GM10847 (cell line): ENCODE data around the gene PNPLA3.

Experiments
- POLR2A ChIP-seq: IDR thresholded peaks from 2 replicates; pipeline ENCODE4 v1.6.1; 2011; ENCODE audit not compliant: insufficient read length; ENCODE audit errors: extremely low read depth

Gene PNPLA3

DNA sequence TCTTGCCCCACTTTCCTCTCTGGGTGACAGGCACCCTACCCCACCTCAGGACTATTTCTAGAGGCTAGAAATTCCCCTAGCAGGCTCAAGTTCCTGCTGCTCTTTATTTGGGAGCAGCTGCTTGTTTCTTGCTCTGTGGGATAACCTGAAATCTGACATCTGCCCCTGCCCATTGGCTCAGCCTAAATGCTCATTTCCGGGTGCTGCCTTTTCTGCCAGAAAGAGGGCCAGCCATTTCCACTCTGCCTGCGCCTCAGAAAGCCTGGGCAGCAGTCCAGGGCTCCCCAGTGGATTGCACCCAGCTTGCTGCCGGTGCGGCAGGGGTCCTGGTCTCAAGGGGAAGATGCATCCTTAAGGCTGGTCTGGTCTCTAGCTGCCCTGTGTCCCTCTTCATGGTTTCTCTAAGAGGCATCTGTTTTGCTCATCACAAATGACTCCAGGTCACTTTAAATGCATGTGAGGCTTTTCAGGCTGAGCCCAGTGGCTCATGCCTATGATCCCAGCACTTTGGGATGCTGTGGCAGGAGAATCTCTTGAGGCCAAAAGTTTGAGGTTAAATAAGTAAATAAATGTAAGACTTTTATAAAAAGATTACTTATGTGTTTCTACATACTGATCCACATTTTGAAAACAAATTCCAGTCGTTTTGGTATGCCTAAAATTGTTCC, 21.5 kb upstream of the PNPLA3 start:
- TF ChIP-seq POLR2A: no peak

GRCh38 chr22:43905681-43906080, 17.9 kb upstream of the PNPLA3 start:
- TF ChIP-seq POLR2A: no peak

DNA sequence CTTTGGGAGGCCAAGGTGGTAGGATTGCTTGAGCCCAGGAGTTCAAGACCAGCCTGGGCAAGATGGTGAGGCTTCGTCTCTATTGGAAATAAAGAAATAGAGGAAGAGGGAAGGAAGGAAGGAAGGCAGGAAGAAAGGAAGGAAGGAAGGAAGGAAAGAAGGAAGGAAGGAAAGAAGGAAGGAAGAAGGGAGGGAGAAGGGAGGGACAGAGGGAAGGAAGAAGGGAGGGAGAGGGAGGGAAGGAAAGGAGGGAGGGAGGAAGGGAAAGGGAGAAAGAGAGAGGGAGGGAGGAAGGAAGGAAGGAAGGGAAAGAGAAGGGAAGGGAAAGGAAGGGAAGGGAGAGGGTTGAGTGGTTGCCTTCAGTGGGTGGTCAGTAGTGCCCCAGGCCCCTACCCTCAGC, 13.9 kb upstream of the PNPLA3 start:
- no peak for TF ChIP-seq POLR2A

DNA sequence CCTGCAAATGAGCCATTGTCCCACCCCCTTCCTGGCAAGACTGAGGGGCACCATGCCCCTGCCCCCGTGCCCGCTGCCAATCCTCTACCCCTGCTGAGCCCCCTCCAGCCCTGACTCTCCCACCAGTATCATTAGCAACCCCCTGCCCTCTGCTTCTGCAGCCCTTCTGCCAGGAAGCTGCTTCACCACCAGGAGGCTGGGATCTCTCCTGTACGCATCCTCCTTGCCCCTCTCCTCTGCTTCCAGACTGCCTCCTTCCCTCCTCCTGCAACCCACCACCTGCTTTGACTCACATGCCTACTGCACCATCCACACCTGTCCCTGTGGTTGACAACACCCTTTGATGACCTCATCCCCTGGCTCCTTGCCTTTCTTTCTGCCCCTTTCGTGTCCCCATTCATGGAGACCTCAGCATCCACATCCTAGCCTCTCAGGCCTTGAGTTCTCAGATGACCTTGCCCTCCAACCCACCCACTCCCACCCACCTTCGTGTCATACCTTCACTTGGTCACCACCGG, 13.4 kb upstream of the PNPLA3 start:
- TF ChIP-seq POLR2A: no peak

GRCh38 chr22:43911351-43911750, 12.3 kb upstream of the PNPLA3 start:
- no peak for TF ChIP-seq POLR2A

DNA sequence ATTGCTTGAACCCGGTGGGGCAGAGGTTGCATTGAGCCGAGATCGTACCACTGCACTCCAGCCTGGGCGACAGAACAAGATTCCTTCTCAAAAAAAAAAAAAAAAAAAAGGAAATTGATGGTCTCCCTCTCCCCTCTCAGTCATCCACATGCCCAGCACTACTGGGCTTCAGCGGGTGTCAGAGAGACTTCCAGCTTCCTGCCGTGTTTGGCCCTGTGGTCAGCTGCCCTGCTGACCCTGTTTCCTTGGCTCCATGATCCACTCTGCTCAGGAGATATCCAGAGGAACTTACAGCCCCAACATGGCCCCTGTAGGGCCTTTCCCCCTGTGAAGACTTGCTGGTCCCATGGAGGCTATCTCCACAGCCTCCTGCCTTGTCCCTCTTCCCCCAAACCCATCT, 6.1 kb upstream of the PNPLA3 start:
- TF ChIP-seq POLR2A: no peak

GRCh38 chr22:43919106-43919973, 4.3 kb upstream of the PNPLA3 start:
- no peak for TF ChIP-seq POLR2A

- TF ChIP-seq POLR2A: no peak
These were observed 2.2 kb upstream of the PNPLA3 start for GRCh38 chr22:43921370-43921769.

DNA sequence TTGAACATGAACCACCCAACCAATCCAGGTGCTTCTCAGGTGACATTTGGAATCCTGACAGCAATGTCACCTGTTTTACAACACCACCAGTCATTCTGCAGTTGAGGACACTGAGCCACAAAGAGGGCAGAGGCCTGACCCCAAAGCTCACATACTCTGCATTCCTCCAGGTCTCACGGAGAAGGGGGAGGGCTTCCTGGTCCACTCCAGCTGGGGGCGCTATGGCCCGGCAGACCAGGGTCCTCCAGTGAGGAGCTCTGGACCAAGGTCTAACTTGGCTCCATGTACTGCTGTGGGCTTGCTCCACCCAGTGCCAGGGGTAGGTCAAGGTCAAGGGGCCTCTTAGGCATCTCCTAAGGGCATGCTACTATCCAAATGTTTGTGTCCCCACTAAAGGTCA, 1.5 kb upstream of the PNPLA3 start:
- no peak for TF ChIP-seq POLR2A

- no peak for TF ChIP-seq POLR2A
These were observed 414 bp upstream of the PNPLA3 start for GRCh38 chr22:43923191-43923590.

GRCh38 chr22:43924877-43925276, 1.3 kb downstream of the PNPLA3 start:
- no peak for TF ChIP-seq POLR2A

DNA sequence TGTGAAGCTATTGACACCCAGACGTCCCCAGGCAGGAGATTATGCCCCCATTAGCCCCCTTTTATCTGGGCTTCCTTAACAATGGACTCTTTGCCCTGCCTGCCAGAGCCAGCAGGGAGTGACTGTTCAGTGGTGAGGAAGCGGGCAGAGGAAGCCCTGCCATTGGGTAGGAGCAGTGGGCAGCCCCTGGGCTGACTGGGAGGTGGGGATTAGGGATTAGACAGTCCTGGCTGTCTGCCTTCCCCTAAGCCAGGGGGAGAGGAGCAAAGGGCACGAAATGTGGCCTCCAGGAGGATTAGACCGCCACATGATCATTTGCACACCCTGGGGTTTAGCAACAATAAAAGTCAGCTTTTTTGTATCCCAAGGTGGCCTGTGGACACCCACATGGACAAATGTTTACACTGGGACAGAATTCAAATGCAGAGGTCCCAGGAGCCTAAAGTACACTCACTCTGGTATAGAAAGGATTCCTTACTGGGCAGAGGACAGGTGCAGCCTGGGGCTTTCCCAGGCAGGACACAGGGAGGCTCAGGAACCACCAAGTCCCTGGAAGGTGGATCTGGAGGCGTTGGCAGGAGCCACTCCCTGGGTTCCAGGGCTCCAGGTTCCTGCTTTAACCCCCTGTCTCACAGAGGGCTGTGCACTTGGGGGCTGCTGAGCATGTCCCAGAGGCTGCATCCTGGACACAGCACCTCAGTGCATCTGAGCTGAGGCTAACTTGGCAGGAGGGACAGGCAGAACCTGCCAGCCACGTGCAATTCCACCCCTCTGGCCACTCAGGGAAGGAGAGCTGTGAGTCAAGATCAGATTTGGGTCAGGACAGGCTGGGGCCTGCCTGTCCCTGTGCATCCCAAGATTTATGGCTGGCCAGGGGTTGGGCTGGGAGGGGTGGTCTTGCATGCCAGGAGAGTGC, 2.1 kb downstream of the PNPLA3 start:
- no peak for TF ChIP-seq POLR2A

- no peak for TF ChIP-seq POLR2A
These were observed 2.7 kb downstream of the PNPLA3 start for GRCh38 chr22:43926349-43926710.

DNA sequence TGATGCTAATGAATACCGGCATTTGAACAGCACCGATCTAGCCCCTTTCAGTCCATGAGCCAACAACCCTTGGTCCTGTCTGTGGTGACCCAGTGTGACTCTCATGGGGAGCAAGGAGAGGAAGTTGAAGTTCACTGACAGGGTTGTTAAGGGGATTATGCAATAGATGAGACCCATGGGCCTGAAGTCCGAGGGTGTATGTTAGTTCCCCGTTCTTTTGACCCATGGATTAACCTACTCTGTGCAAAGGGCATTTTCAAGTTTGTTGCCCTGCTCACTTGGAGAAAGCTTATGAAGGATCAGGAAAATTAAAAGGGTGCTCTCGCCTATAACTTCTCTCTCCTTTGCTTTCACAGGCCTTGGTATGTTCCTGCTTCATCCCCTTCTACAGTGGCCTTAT, 4.9 kb downstream of the PNPLA3 start:
- TF ChIP-seq POLR2A: no peak

GRCh38 chr22:43928908-43929307, 5.3 kb downstream of the PNPLA3 start:
- no peak for TF ChIP-seq POLR2A
